ENCODE results near the gene SELL.
"Not testable (repeated sequence)": the region's sequence is repeated elsewhere in the genome, so short reads cannot be mapped to it uniquely, and the experiment has no call there.

The SELL gene

DNA sequence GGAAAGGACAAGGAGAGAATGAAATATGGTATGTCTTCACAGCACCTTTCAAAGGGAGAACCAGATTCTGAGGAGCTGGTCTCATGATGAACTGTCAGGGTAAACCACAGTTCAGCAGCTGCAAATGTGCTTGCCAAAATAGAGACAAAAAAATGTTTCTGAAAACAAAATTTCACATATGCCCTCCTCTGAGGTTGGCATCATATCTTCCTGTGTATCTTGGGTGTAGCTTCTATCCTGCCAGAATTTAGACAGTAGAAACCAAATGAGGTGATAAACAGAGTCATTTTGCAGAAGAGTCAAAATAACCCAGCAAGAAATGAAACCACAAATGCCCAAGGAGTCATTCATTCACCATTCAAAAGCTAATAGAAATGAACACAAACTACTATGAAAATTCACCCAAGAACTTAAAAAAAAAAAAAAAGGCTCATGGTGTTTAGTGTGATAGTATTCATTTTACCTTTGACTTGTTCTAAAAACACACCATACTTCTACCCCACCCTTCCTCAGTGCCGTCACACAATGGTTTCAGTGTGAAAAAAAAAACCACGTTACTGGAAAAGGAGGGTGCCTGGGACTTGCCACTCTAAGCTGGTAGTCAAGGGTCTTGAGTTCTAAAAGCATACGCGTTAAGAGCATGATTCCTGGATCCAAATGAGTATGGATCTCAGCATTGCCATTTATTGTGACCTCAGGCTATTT lies 18.5 kb downstream of the SELL start:
- Histone ChIP-seq H3K9me3 (ENCODE audit: severe bottlenecking) (no peaks in the 10 kb centered on the region), H3K27ac (ENCODE audit: poor library complexity, severe bottlenecking) (no peak overlapping the region), H3K4me3 (ENCODE audit: severe bottlenecking) (no peak overlapping the region), H3K27me3 (ENCODE audit: insufficient read depth, poor library complexity, severe bottlenecking) (no peaks in the 10 kb centered on the region), H3K36me3 (ENCODE audit: low read depth) (no peaks in the 10 kb centered on the region), H3K4me1 (ENCODE audit: insufficient read depth, poor library complexity, severe bottlenecking) (no peaks in the 10 kb centered on the region)
- ATAC-seq (ENCODE audit: low read depth) (no peak), DNase-seq (ENCODE audit: low spot score) (no peak)
- TF ChIP-seq, protein P1, sequence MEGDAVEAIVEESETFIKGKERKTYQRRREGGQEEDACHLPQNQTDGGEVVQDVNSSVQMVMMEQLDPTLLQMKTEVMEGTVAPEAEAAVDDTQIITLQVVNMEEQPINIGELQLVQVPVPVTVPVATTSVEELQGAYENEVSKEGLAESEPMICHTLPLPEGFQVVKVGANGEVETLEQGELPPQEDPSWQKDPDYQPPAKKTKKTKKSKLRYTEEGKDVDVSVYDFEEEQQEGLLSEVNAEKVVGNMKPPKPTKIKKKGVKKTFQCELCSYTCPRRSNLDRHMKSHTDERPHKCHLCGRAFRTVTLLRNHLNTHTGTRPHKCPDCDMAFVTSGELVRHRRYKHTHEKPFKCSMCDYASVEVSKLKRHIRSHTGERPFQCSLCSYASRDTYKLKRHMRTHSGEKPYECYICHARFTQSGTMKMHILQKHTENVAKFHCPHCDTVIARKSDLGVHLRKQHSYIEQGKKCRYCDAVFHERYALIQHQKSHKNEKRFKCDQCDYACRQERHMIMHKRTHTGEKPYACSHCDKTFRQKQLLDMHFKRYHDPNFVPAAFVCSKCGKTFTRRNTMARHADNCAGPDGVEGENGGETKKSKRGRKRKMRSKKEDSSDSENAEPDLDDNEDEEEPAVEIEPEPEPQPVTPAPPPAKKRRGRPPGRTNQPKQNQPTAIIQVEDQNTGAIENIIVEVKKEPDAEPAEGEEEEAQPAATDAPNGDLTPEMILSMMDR (IDR thresholded peaks at IDR 0.05; ENCODE audit: poor library complexity, severe bottlenecking), result no peak

DNA sequence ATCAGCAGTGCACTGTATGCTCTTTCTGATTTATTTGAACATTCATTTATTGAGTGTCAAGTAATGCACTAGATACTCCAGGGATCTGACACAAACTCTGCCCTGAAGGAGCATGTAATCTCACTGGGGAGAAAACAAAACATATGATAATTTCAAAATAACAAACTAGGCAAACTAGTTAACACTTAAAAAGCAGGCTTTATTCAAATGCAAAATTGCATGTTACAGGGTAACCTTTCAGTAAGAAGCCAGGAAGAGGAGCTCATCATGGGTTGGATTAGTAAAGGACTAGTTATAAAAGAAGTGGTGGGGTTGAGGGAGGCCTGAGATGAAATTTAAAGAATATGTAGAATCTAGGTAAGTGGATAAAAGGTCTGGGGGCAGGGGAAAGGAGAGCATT lies 20.9 kb downstream of the SELL start:
- H3K4me1 ChIP-seq (ENCODE audit: insufficient read depth, poor library complexity, severe bottlenecking), result no peaks in the 10 kb centered on the region
- no peaks in the 10 kb centered on the region for H3K36me3 ChIP-seq (ENCODE audit: low read depth)
- TF ChIP-seq, protein P1 (IDR thresholded peaks at IDR 0.05; ENCODE audit: poor library complexity, severe bottlenecking), result no peak
- no peak overlapping the region for H3K4me3 ChIP-seq (ENCODE audit: severe bottlenecking)
- no peak overlapping the region for H3K27ac ChIP-seq (ENCODE audit: poor library complexity, severe bottlenecking)
- no peaks in the 10 kb centered on the region for H3K9me3 ChIP-seq (ENCODE audit: severe bottlenecking)
- no peak for ATAC-seq (ENCODE audit: low read depth)
- no peaks in the 10 kb centered on the region for H3K27me3 ChIP-seq (ENCODE audit: insufficient read depth, poor library complexity, severe bottlenecking)
- DNase-seq (ENCODE audit: low spot score), result no peak

DNA sequence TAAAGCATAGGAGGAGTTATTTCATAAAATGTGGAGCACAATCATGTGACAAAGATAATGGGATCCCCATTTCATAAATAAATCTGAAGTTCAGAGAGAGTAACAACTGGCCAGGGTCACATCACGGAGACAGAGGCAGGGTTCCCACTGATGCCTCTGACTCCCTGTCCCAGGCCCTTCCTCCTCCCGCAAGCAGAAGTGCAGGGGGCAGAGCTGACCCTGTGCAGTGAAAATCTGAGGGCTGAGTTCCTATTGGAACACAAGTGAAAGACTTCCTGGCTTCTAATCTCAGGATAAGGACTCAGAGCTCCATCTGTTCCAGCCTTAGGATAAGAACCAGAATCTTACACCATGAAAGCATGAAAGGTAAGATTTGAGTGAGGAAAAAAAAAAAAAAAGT lies 22.0 kb downstream of the SELL start:
- Histone ChIP-seq H3K27ac (ENCODE audit: poor library complexity, severe bottlenecking) (no peak overlapping the region), H3K4me1 (ENCODE audit: insufficient read depth, poor library complexity, severe bottlenecking) (no peaks in the 10 kb centered on the region), H3K4me3 (ENCODE audit: severe bottlenecking) (no peak overlapping the region), H3K27me3 (ENCODE audit: insufficient read depth, poor library complexity, severe bottlenecking) (no peaks in the 10 kb centered on the region), H3K36me3 (ENCODE audit: low read depth) (no peaks in the 10 kb centered on the region), H3K9me3 (ENCODE audit: severe bottlenecking) (no peaks in the 10 kb centered on the region)
- ATAC-seq (ENCODE audit: low read depth), result no peak
- no peak for DNase-seq (ENCODE audit: low spot score)
- TF ChIP-seq, protein P1 (IDR thresholded peaks at IDR 0.05; ENCODE audit: poor library complexity, severe bottlenecking), result no peak

DNA sequence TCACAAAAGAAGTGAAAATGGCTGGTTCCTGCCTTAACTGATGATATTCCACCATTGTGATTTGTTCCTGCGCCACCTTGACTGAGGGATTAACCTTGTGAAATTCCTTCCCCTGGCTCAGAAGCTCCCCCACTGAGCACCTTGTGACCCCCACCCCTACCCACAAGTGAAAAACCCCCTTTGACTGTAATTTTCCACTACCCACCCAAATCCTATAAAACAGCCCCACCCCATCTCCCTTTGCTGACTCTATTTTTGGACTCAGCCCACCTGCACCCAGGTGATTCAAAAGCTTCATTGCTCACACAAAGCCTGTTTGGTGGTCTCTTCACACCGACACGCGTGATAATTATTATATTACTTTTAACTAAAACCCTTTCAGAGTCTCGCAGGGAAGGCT lies 23.0 kb downstream of the SELL start:
- H3K36me3 ChIP-seq (ENCODE audit: low read depth); H3K4me3 ChIP-seq (ENCODE audit: severe bottlenecking); H3K9me3 ChIP-seq (ENCODE audit: severe bottlenecking); ATAC-seq (ENCODE audit: low read depth); H3K27ac ChIP-seq (ENCODE audit: poor library complexity, severe bottlenecking); H3K27me3 ChIP-seq (ENCODE audit: insufficient read depth, poor library complexity, severe bottlenecking); DNase-seq (ENCODE audit: low spot score); H3K4me1 ChIP-seq (ENCODE audit: insufficient read depth, poor library complexity, severe bottlenecking): not testable (repeated sequence)

DNA sequence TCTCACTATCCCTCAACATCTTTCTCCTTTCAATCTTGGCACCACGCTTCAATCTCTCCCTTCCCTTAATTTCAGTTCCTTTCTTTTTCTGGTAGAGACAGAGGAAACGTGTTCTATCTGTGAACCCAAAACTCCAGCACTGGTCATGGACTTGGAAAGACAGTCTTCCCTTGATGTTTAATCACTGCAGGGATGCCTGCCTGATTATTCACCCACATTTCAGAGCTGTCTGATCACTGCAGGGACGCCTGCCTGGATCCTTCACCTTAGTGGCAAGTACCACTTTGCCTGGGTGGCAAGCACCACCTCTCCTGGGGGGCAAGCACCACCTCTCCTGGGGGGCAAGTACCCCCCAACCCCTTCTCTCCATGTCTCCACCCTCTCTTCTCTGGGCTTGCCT lies 27.8 kb downstream of the SELL start:
- no peak for ATAC-seq (ENCODE audit: low read depth)
- H3K4me1 ChIP-seq (ENCODE audit: insufficient read depth, poor library complexity, severe bottlenecking), result no peaks in the 10 kb centered on the region
- no peaks in the 10 kb centered on the region for H3K27me3 ChIP-seq (ENCODE audit: insufficient read depth, poor library complexity, severe bottlenecking)
- TF ChIP-seq, protein P1 (IDR thresholded peaks at IDR 0.05; ENCODE audit: poor library complexity, severe bottlenecking), result no peak
- no peak overlapping the region for H3K27ac ChIP-seq (ENCODE audit: poor library complexity, severe bottlenecking)
- no peak for DNase-seq (ENCODE audit: low spot score)
- no peaks in the 10 kb centered on the region for H3K9me3 ChIP-seq (ENCODE audit: severe bottlenecking)
- H3K36me3 ChIP-seq (ENCODE audit: low read depth), result no peaks in the 10 kb centered on the region
- H3K4me3 ChIP-seq (ENCODE audit: severe bottlenecking), result no peak overlapping the region

DNA sequence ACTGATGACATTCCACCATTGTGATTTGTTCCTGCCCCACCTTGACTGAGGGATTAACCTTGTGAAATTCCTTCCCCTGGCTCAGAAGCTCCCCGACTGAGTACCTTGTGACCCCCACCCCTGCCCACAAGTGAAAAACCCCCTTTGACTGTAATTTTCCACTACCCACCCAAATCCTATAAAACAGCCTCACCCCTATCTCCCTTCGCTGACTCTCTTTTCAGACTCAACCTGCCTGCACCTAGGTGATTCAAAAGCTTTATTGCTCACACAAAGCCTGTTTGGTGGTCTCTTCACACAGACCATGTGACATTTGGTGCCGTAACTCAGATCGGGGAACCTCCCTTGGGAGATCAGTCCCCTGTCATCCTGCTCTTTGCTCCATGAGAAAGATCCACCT lies 28.3 kb downstream of the SELL start:
- not testable (repeated sequence) for H3K9me3 ChIP-seq (ENCODE audit: severe bottlenecking); H3K4me3 ChIP-seq (ENCODE audit: severe bottlenecking); H3K4me1 ChIP-seq (ENCODE audit: insufficient read depth, poor library complexity, severe bottlenecking); ATAC-seq (ENCODE audit: low read depth); DNase-seq (ENCODE audit: low spot score); H3K27ac ChIP-seq (ENCODE audit: poor library complexity, severe bottlenecking); H3K27me3 ChIP-seq (ENCODE audit: insufficient read depth, poor library complexity, severe bottlenecking); H3K36me3 ChIP-seq (ENCODE audit: low read depth)
